ENCODE data around the gene HABP4.

- no peak for TF ChIP-seq POLR2A (IDR thresholded peaks at IDR 0.05)
- no peak for TF ChIP-seq CTCF (IDR thresholded peaks at IDR 0.05)
- no peak for TF ChIP-seq EP300 (IDR thresholded peaks at IDR 0.05)
Measured at GRCh38 chr9:96435345-96435744, 14.6 kb upstream of the HABP4 start.
